Thoracic aorta (tissue), 2 donors: ENCODE results near the gene MAIP1. TPM values are rescaled to one million over a fixed set of nuclear protein-coding genes. Genes with fewer than 3 reads are reported as not detected.

Experiments
- ATAC-seq: fragments of 150-250 bp; one replicate; pipeline ENCODE4 v1.8.0; 2017; ENCODE audit warnings: low read depth; ENCODE audit not compliant: insufficient number of reproducible peaks, low FRiP score
- DNase-seq: peaks from one replicate; pipeline ENCODE4 v3.0.0-alpha.2; 2020; ENCODE audit warnings: low spot score
- H3K27ac ChIP-seq, 2 donors: fragments of 200-600 bp; sonication (generic); 1 replicate in 1 of 2; 2 replicates in 1 of 2; pipeline ENCODE4 v1.5.1; 2016; ENCODE audit warnings: mild to moderate bottlenecking in 2 of 2, moderate library complexity in 2 of 2
- H3K27me3 ChIP-seq: fragments of 200-600 bp; sonication (generic); replicated peaks from 2 replicates; pipeline ENCODE4 v1.6.0; 2016; ENCODE audit warnings: mild to moderate bottlenecking; ENCODE audit not compliant: insufficient read depth
- H3K36me3 ChIP-seq: fragments of 200-600 bp; sonication (generic); one replicate; pipeline ENCODE4 v1.5.1; 2016
- H3K4me1 ChIP-seq, 2 donors: fragments of 200-600 bp; sonication (generic); 1 replicate in 1 of 2; 2 replicates in 1 of 2; pipeline versions ENCODE4 v1.5.1 to v1.6.0; 2016; ENCODE audit warnings: low read depth in 2 of 2, mild to moderate bottlenecking in 1 of 2; ENCODE audit not compliant: control insufficient read depth in 1 of 2
- H3K4me3 ChIP-seq: fragments of 200-600 bp; sonication (generic); 2 replicates; pipeline ENCODE4 v1.5.1; 2016; ENCODE audit warnings: mild to moderate bottlenecking
- H3K9me3 ChIP-seq: fragments of 200-600 bp; sonication (generic); 2 replicates; pipeline ENCODE4 v1.5.1; 2016
- CTCF ChIP-seq: fragments of 200-600 bp; sonication (generic); IDR thresholded peaks from one replicate; pipeline ENCODE4 v1.5.1; 2019; ENCODE audit warnings: antibody characterized with exemption
- total RNA-seq, 2 donors: library from RNA; depleted of rRNA; stranded (reverse); fragments of >200 nt; gene quantifications; one replicate each; pipeline versions ENCODE4 v1.1.0 to v1.2.3, GENCODE V29; 2016

The MAIP1 gene
- total RNA-seq, 2 donors from 2014 or later: 4.2 to 8.6 TPM

GRCh38 chr2:199985625-199986207 lies 30.3 kb downstream of the MAIP1 start:
- DNase-seq: no peak
- no peak for TF ChIP-seq CTCF
- Histone ChIP-seq H3K4me3 (no peak overlapping the region), H3K9me3 (no peaks in the 10 kb centered on the region), H3K36me3 (no peaks in the 10 kb centered on the region), H3K27me3 (no peaks in the 10 kb centered on the region), H3K4me1 (no peaks in the 10 kb centered on the region), H3K27ac (no peak overlapping the region)
- no peak for ATAC-seq

GRCh38 chr2:199987586-199987985 lies 32.2 kb downstream of the MAIP1 start:
- TF ChIP-seq CTCF: no peak
- H3K27me3 ChIP-seq: no peaks in the 10 kb centered on the region
- H3K36me3 ChIP-seq: no peaks in the 10 kb centered on the region
- H3K4me1 ChIP-seq: no peaks in the 10 kb centered on the region
- no peak overlapping the region for H3K4me3 ChIP-seq
- DNase-seq: no peak
- ATAC-seq: no peak
- H3K27ac ChIP-seq: no peak overlapping the region
- no peaks in the 10 kb centered on the region for H3K9me3 ChIP-seq

DNA sequence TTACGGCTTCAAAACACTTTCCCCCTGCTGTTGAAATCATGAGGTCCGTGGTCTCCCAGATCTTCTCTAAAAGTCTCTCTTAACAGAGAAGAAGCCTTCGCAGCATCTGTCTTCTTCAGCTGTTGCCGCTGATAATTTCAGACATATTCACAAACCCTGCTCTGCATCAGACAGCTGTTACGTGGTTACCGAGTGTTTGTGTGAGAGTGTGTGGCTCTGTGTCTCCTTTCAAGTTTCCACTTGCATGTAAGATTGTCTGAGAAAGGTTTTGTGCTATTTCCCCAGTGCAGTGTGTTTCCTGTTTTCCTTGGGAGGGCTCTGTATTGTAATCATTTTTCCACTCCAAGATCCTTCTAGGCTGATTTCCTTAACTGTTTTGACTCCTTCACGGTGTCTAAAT lies 32.8 kb downstream of the MAIP1 start:
- H3K4me3 ChIP-seq: no peak overlapping the region
- H3K27ac ChIP-seq: no peak overlapping the region
- no peak for DNase-seq
- no peaks in the 10 kb centered on the region for H3K27me3 ChIP-seq
- H3K9me3 ChIP-seq: no peaks in the 10 kb centered on the region
- TF ChIP-seq CTCF: no peak
- H3K4me1 ChIP-seq: no peaks in the 10 kb centered on the region
- no peak for ATAC-seq
- H3K36me3 ChIP-seq: no peaks in the 10 kb centered on the region

DNA sequence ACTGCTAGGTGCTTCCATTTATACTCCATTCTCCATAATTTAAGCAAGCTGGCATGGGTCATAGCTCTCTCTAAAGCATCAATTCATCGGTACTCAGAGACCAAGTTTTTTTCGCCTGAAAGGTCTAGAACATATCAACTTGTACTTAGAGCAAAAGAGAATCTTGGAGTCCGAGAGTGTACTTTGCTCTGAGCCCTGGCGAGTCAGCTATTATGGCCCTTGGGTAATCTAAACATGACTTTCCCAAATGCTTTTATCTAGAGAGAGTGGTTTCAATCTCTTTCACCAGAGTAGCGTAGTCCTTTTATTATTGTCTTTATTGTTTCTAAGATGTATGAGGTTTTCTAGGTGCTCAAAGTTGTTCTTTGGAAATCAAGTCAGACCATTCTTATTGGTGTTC lies 34.4 kb downstream of the MAIP1 start:
- no peaks in the 10 kb centered on the region for H3K4me1 ChIP-seq
- H3K9me3 ChIP-seq: no peaks in the 10 kb centered on the region
- H3K27ac ChIP-seq: no peak overlapping the region

GRCh38 chr2:199991691-199992090 lies 36.3 kb downstream of the MAIP1 start:
- Histone ChIP-seq H3K36me3 (no peaks in the 10 kb centered on the region), H3K4me3 (no peak overlapping the region), H3K27ac (no peak overlapping the region), H3K27me3 (no peaks in the 10 kb centered on the region), H3K4me1 (no peaks in the 10 kb centered on the region), H3K9me3 (no peaks in the 10 kb centered on the region)
- TF ChIP-seq CTCF: no peak
- ATAC-seq: no peak
- no peak for DNase-seq

More for the DNA sequence above, 34.4 kb downstream of the MAIP1 start:
- DNase-seq: no peak
- Histone ChIP-seq H3K27me3 (no peaks in the 10 kb centered on the region), H3K4me3 (no peak overlapping the region), H3K36me3 (no peaks in the 10 kb centered on the region)
- ATAC-seq: no peak
- TF ChIP-seq CTCF: no peak
